Neuron (in vitro differentiated cells): ENCODE data around the gene BLOC1S4.
"Not testable (repeated sequence)": the region's sequence is repeated elsewhere in the genome, so short reads cannot be mapped to it uniquely, and the experiment has no call there.

Source experiments
- H2AFZ ChIP-seq: one replicate; pipeline ENCODE4 v1.6.1; 2013; ENCODE audit warnings: low read depth, mild to moderate bottlenecking, inconsistent platforms, low read length, moderate library complexity
- H3K27me3 ChIP-seq: one replicate; pipeline ENCODE4 v1.6.1; 2013; ENCODE audit warnings: low read length; ENCODE audit not compliant: insufficient read depth
- H3K36me3 ChIP-seq: one replicate; pipeline ENCODE4 v1.6.1; 2013; ENCODE audit warnings: low read length; ENCODE audit not compliant: insufficient read depth
- H3K4me1 ChIP-seq: one replicate; pipeline ENCODE4 v1.6.1; 2013; ENCODE audit warnings: low read length; ENCODE audit not compliant: insufficient read depth
- H3K4me3 ChIP-seq: 2 replicates; pipeline ENCODE4 v1.5.1; 2013; ENCODE audit warnings: mild to moderate bottlenecking, low read length, moderate library complexity
- H3K9me3 ChIP-seq: one replicate; pipeline ENCODE4 v1.6.1; 2013; ENCODE audit warnings: low read length

The BLOC1S4 gene

DNA sequence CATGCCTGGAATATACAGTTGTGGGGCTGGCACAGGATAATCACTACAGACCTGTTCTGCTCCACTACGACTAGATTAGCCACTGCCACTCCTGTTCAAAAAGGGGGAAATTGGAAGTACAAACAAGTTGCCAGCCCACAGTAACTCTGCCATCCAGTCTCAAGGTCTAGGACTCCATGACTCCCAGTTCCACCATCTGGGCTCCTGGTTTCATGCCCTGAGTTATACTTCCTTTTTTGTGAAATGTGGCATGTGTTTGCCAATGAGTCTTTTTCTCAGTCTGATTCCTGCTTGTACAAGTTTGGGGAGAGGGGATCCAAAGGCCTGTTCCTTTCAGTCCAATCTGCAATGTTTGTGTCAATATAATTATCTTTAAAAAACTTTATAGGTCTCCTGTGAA, 1.0 kb upstream of the BLOC1S4 start:
- Histone ChIP-seq H2AFZ (no peak overlapping the region), H3K9me3 (no peaks in the 10 kb centered on the region), H3K4me1 (peaks cover 11% of the 10 kb centered on the region), H3K27me3 (no peaks in the 10 kb centered on the region), H3K36me3 (no peaks in the 10 kb centered on the region), H3K4me3 (no peak overlapping the region)

DNA sequence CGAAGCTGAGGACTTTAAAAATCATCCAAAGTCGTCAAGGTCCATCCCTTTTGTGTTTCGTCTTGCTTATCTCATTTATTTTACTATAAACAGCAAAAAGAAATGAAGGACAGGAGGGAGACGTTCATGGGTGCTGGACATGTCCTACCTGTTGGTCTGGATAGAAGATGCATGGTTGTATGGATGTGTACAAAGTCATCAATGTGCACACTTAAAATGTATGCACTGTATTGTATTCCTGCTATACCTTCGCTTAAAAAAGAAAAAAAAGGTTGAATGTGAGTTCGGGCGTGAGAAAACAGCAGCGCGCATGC, 313 bp upstream of the BLOC1S4 start:
- H3K9me3 ChIP-seq, result no peaks in the 10 kb centered on the region
- H2AFZ ChIP-seq, result peak overlapping the region; percentile 97
- no peaks in the 10 kb centered on the region for H3K36me3 ChIP-seq
- peak overlapping the region; percentile 78 for H3K4me3 ChIP-seq
- peaks cover 10% of the 10 kb centered on the region for H3K4me1 ChIP-seq
- H3K27me3 ChIP-seq, result no peaks in the 10 kb centered on the region

GRCh38 chr4:6716958-6717655, 1.1 kb downstream of the BLOC1S4 start:
- Histone ChIP-seq H3K4me1 (peaks cover 12% of the 10 kb centered on the region), H2AFZ (no peak overlapping the region)

GRCh38 chr4:6718932-6719610, 3.1 kb downstream of the BLOC1S4 start:
- Histone ChIP-seq H3K4me3 (no peak overlapping the region), H2AFZ (no peak overlapping the region), H3K9me3 (no peaks in the 10 kb centered on the region), H3K36me3 (no peaks in the 10 kb centered on the region), H3K27me3 (no peaks in the 10 kb centered on the region), H3K4me1 (peaks cover 14% of the 10 kb centered on the region)

More at GRCh38 chr4:6716958-6717655, 1.1 kb downstream of the BLOC1S4 start:
- Histone ChIP-seq H3K27me3 (no peaks in the 10 kb centered on the region), H3K9me3 (no peaks in the 10 kb centered on the region), H3K4me3 (peak overlapping the region; percentile 78), H3K36me3 (no peaks in the 10 kb centered on the region)

DNA sequence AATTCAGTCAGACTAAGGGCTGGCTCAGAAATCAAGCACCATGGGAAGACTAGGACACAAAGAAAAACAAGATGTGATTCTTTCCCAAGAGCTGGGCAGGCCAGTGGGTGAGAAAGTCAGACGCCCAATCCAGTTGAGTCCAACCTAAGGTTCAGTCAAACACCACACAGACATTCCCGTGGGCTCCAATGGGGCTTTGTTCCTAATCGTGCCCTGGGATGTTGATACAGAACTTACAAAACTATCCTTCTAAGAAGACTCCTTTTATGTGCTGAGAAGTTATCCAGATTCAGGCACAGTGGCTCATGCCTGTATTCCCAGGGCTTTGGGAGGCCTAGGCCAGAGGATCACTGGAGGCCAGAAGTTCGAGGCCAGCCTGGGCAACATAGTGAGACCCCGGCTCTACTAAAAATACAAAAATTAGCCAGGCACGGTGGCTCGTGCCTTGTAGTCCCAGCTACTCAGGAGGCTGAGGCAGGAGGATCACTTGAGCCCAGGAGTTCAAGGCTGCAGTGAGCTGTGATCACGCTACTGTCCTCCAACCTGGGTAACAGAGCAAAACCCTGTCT, 3.7 kb downstream of the BLOC1S4 start:
- Histone ChIP-seq H3K9me3 (no peaks in the 10 kb centered on the region), H3K4me3 (no peak overlapping the region), H3K36me3 (no peaks in the 10 kb centered on the region), H3K4me1 (peaks cover 20% of the 10 kb centered on the region), H2AFZ (no peak overlapping the region), H3K27me3 (no peaks in the 10 kb centered on the region)

DNA sequence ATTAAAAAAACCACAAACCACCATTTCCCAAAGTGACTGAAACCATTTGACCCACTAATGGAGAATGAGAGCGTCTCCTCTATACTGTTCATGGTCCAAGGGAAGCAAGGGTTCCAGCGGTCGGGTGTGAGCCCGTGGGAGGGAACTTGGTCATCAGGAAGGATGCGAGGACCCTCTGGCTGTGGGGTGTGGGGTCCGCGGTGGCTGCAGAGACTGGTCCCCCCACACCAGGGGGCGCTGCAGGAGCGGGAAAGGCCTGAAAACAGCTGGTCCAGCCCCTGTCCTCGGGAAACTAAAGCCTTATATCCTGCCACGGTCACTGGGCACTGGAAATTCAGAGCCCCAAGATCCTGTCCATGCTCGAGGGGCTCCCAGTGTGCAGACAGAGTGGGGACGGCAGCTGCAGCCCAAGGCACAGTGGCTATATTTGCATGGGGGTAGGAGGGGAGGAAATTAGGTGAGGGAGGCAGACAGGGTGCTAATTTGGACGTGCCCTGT, 4.3 kb downstream of the BLOC1S4 start:
- H3K27me3 ChIP-seq, result no peaks in the 10 kb centered on the region
- H3K4me3 ChIP-seq, result no peak overlapping the region
- no peak overlapping the region for H2AFZ ChIP-seq

DNA sequence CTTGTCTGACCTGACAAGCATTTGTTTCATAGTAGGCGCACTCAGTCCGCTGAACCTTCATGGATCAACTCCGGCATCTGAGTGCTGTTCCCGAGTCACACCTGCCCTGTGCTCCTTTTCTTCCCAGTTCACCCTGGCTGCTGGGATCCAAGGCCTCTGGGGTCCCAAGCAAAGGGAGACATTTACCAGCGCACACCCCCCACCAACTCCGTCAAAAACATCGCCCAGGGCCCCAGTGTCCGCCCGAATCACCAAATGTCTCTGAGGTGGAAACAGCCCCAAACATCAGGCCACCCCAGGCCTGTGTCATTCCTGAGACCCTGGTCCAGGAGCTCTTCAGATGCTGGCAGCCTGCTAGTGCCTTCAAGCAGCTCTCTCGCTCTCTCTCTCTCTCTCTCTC, 5.1 kb downstream of the BLOC1S4 start:
- no peaks in the 10 kb centered on the region for H3K9me3 ChIP-seq
- H2AFZ ChIP-seq, result no peak overlapping the region
- H3K27me3 ChIP-seq, result no peaks in the 10 kb centered on the region
- H3K4me3 ChIP-seq, result no peak overlapping the region
- no peaks in the 10 kb centered on the region for H3K36me3 ChIP-seq
- H3K4me1 ChIP-seq, result peaks cover 26% of the 10 kb centered on the region

More for the DNA sequence above, 4.3 kb downstream of the BLOC1S4 start:
- H3K9me3 ChIP-seq, result no peaks in the 10 kb centered on the region
- peaks cover 26% of the 10 kb centered on the region for H3K4me1 ChIP-seq
- H3K36me3 ChIP-seq, result no peaks in the 10 kb centered on the region

DNA sequence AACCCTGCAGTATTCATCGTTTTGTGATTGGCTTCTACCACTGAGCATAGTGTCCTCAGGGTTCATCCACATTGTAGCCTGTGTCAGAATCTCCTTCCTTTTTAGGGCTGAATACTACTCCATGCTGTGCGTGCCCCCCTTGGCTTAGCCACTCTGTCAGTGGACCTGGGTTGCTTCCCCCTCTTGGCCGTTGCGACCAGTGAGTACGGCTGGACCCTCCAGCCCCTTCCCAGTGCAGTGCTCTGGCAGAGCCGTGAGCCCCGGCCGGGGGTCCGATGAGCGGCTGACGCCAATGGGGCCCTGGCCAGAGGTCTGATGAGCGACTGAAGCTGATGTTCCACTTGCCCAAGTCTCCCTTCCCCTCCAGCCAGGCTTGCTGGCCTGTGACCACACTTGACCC, 6.9 kb downstream of the BLOC1S4 start:
- no peak overlapping the region for H2AFZ ChIP-seq
- H3K4me1 ChIP-seq, result peaks cover 30% of the 10 kb centered on the region
- no peaks in the 10 kb centered on the region for H3K9me3 ChIP-seq
- no peaks in the 10 kb centered on the region for H3K36me3 ChIP-seq
- no peak overlapping the region for H3K4me3 ChIP-seq
- H3K27me3 ChIP-seq, result no peaks in the 10 kb centered on the region

- H3K27me3 ChIP-seq, result no peaks in the 10 kb centered on the region
- no peak overlapping the region for H3K4me3 ChIP-seq
- H2AFZ ChIP-seq, result no peak overlapping the region
- H3K9me3 ChIP-seq, result no peaks in the 10 kb centered on the region
- peaks cover 34% of the 10 kb centered on the region for H3K4me1 ChIP-seq
- H3K36me3 ChIP-seq, result no peaks in the 10 kb centered on the region
Observed at GRCh38 chr4:6723851-6724250, 7.9 kb downstream of the BLOC1S4 start.

- peaks cover 34% of the 10 kb centered on the region for H3K4me1 ChIP-seq
Observed at GRCh38 chr4:6724421-6725111, 8.6 kb downstream of the BLOC1S4 start.

GRCh38 chr4:6725427-6725961, 9.5 kb downstream of the BLOC1S4 start:
- H3K4me3 ChIP-seq, H2AFZ ChIP-seq, H3K36me3 ChIP-seq, H3K9me3 ChIP-seq, H3K27me3 ChIP-seq: not testable (repeated sequence)
- peaks cover 31% of the 10 kb centered on the region for H3K4me1 ChIP-seq

More at GRCh38 chr4:6724421-6725111, 8.6 kb downstream of the BLOC1S4 start:
- H3K4me3 ChIP-seq, result no peak overlapping the region
- H3K27me3 ChIP-seq, result no peaks in the 10 kb centered on the region
- H3K36me3 ChIP-seq, result no peaks in the 10 kb centered on the region
- H2AFZ ChIP-seq, result no peak overlapping the region
- no peaks in the 10 kb centered on the region for H3K9me3 ChIP-seq

DNA sequence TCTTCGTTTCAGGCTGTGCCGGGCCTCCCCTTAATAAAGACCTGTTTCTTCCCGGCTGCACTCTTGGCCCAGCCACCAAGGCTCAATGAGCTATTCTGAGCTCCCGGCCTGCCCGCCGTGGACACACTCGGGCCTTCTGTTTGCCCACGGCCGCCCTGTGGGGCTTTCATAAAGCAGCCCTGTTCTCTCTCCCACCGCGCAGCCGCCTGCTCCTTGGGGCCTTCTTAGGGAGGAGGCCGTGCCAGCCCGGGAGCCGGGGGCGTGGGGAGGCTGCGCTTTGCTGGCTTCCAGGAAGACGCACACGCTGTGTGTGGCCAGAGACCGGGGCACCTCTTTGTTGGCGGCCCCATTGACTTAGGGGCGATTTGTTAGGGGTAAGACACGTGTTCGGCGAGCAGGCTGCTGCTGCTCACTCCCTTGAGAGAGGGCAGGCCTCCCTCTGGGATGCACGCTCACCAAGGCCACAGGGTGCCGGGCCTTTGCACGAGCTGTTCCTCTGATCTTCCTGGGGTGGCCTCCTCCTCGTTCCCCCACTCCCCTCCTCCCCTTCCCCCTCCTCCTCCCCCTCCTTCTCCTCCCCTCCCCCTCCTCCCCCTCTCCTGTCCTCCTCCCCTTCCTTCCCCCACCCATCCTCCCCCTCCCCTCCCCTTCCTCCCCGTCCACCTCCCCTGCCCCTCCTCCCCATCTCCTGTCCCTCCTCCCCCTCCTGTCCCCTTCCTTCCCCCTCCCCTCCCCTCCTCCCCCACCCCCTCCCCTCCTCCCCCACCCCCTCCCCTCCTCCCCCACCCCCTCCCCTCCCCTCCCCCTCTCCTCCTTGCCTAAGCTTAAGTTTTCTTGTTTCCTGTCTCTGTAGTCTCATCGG, 11.3 kb downstream of the BLOC1S4 start:
- peaks cover 4% of the 10 kb centered on the region for H3K9me3 ChIP-seq
- no peaks in the 10 kb centered on the region for H3K36me3 ChIP-seq
- H2AFZ ChIP-seq, result no peak overlapping the region
- peaks cover 28% of the 10 kb centered on the region for H3K4me1 ChIP-seq
- no peaks in the 10 kb centered on the region for H3K27me3 ChIP-seq
- peak overlapping the region; percentile 31 for H3K4me3 ChIP-seq
